Spinal cord (tissue), 10 donors: ENCODE results near the gene CT47C1. TPM values are rescaled to one million over a fixed set of nuclear protein-coding genes. Genes with fewer than 3 reads are reported as not detected.

Source experiments
- DNase-seq, 6 donors: peaks; one replicate each; pipeline versions ENCODE4 v3.0.0 to v3.0.0-alpha.2; 2013 to 2015; ENCODE audit warnings: low spot score in 6 of 6, low read depth in 4 of 6
- H3K27ac ChIP-seq: one replicate; pipeline ENCODE4 v1.5.1; 2013; ENCODE audit warnings: low read depth, low read length, control low read depth
- H3K27me3 ChIP-seq: one replicate; pipeline ENCODE4 v1.6.1; 2013; ENCODE audit warnings: low read length; ENCODE audit not compliant: control insufficient read depth, insufficient read depth
- H3K36me3 ChIP-seq: one replicate; pipeline ENCODE4 v1.6.1; 2013; ENCODE audit warnings: low read length; ENCODE audit not compliant: control insufficient read depth, insufficient read depth
- H3K4me1 ChIP-seq: one replicate; pipeline ENCODE4 v1.6.1; 2013; ENCODE audit warnings: low read length; ENCODE audit not compliant: control insufficient read depth, insufficient read depth
- H3K4me3 ChIP-seq: one replicate; pipeline ENCODE4 v1.5.1; 2013; ENCODE audit warnings: low read depth, low read length, control low read depth
- H3K9me3 ChIP-seq: one replicate; pipeline ENCODE4 v1.6.1; 2013; ENCODE audit warnings: low read length; ENCODE audit not compliant: control insufficient read depth, insufficient read depth
- WGBS: methylation state at CpG from one replicate; pipeline ENCODE4 v1.1.5; 2013; ENCODE audit warnings: missing lambda C conversion rate; ENCODE audit not compliant: insufficient coverage; 5-methylcytosine and 5-hydroxymethylcytosine counted together
- polyA plus RNA-seq, 2 donors: library from polyadenylated mRNA; unstranded; fragments of 120-200 nt; gene quantifications; one replicate each; pipeline ENCODE4 v1.2.1, GENCODE V29; 2013; ENCODE audit not compliant: insufficient read length in 2 of 2
- total RNA-seq, 2 donors: library from RNA; depleted of rRNA in 1 of 2; stranded (reverse); fragments of 120-200 nt in 1 of 2; fragments of >200 nt in 1 of 2; gene quantifications; one replicate each; pipeline versions ENCODE4 v1.2.3 to v1.2.4, GENCODE V29; 2013 to 2014
- donor health status: healthy.

CT47C1 gene
- total and polyA plus RNA-seq, 4 donors = not detected

DNA sequence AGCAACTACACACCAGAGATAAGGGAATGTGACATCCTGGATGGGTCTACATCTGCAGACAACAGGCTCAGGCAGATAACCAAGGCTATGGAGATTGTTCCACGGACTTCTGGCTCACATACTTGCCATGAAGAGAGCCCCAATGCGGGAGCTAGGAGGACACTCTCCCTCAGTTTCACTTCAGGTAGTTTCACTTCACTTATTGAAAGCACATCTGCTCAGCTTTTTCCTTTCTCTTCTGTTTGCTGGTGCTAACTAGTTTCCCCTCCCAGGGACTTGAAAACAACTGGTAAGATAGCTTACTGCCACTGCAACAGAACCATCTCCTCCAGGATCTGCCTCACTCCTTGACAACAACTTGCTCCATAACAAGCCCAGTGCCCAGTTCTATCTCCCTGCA, 1.4 kb upstream of the CT47C1 start:
- 71% methylated on average over 2 of the region's 2 CpGs for WGBS
- Histone ChIP-seq H3K27me3 (no peaks in the 10 kb centered on the region), H3K4me3 (no peak overlapping the region), H3K4me1 (no peaks in the 10 kb centered on the region), H3K9me3 (no peaks in the 10 kb centered on the region), H3K36me3 (no peaks in the 10 kb centered on the region), H3K27ac (no peak overlapping the region)
- no peak for DNase-seq

DNA sequence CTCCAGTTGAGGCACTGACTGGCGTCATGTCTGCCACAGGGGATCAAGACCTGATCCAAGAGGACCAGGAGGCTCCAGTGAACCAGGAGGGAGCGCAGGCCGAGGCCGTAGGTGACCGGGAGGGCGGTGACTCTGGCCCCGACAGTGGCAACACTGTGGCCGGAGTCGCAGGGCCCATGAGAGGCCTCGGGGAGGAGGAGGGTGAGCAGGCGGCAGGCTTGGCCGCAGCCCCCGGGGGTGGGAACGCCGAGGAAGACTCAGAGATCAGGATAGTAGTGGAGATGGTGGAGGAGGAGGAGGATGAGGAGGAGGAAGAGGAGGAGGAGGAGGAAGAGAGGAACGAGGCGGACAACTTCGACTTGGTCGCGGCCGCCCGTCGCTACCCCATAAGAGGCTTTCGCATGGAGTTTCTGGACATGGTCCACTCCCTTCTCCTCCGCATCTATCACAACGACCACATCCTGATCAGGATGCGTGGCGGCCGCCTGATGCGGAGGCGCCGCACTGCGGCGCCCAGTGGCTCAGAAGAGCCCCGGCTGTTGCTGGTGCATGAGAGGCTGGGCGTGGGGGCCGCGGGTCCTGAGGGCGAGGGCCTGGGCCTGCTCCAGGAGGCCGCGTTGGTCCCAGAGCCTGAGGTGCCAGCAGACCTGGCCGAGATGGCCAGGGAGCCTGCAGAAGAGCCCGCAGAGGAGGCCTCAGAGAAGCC, 560 bp downstream of the CT47C1 start:
- WGBS = 87% methylated on average over 42 of the region's 43 CpGs
- no peak for DNase-seq
- Histone ChIP-seq H3K4me3 (no peak overlapping the region), H3K27me3 (no peaks in the 10 kb centered on the region), H3K36me3 (no peaks in the 10 kb centered on the region), H3K4me1 (no peaks in the 10 kb centered on the region), H3K9me3 (no peaks in the 10 kb centered on the region), H3K27ac (no peak overlapping the region)

DNA sequence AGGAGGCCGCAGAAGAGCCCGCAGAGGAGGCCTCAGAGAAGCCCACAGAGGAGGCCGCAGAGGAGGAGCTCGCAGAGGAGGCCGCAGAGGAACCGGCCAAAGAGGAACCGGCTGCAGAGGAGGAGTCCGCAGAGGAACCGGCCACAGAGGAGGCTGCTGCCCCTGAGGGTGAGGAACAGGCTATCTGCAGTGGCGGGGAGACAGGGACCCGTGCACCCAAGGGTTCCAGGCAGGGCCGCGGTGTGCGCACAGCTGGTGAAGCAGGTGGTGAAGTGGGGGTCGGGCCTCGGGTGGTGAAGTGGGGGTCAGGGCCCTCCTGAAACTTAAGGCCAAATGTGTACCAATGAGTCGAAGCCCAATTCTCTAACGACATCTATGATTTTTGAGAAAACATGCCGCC, 1.1 kb downstream of the CT47C1 start:
- H3K27ac ChIP-seq = no peak overlapping the region
- H3K9me3 ChIP-seq = no peaks in the 10 kb centered on the region
- no peaks in the 10 kb centered on the region for H3K36me3 ChIP-seq
- no peak overlapping the region for H3K4me3 ChIP-seq
- DNase-seq = no peak
- H3K27me3 ChIP-seq = no peaks in the 10 kb centered on the region
- no peaks in the 10 kb centered on the region for H3K4me1 ChIP-seq
- WGBS = 88% methylated on average over 13 of the region's 19 CpGs

DNA sequence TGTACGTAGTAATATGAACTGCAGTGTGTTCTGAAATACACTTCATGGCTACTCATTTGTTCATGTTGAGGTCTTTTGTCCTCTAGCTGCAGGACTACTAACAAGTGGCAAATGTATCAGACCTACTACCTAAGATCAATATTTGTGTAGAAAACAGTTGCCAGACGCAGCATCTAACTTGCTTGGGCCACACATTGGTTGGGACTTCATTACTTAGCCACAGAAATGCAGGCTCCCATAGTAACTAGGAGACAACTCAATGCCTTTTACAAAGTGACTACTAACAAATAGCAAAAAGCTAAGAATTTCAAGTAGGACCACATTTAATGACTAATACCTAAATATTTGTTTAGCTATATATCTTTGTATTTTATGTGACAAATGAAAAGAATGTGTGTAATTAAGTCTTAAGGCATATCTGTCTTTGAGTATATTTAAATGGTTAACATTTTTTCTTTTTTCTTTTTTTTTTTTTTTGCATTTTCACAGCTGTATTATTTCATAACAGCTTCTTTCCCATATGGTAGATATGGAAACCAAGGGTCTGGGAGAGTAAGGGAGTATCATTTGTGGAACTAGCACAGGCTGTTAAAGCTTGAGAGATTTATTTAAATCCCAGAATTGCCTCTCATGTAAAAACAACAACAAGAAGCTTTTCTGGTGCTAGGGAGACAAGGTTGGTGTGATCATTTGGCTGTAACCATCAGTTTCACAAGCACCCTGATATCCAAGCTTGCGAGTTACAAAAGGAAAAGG, 2.7 kb downstream of the CT47C1 start:
- no peak for DNase-seq
- Histone ChIP-seq H3K36me3 (no peaks in the 10 kb centered on the region), H3K4me1 (no peaks in the 10 kb centered on the region), H3K9me3 (no peaks in the 10 kb centered on the region), H3K4me3 (no peak overlapping the region), H3K27me3 (no peaks in the 10 kb centered on the region), H3K27ac (no peak overlapping the region)
- WGBS = no CpG with 5 or more reads among the region's 3 CpGs

DNA sequence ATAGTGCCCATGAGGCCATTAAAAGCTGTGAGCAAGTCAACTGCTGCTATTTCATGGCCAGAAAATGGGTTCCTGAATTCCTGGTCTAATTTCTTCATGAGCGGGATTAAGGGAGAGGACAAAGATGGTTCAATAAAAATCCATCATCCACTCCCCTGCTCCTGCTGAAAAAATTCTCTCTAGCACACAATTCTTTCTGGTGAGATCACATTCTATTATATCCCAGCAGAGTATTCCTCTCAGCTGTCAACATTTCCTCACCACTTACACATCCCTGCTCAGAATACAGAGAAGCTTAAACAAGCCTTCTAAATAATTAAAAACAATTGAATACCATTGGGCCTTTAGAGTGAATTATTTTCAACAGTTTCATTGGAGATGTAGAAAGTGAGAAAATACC, 9.5 kb downstream of the CT47C1 start:
- no peaks in the 10 kb centered on the region for H3K4me1 ChIP-seq
- no peak overlapping the region for H3K4me3 ChIP-seq
- no peak overlapping the region for H3K27ac ChIP-seq
- no peaks in the 10 kb centered on the region for H3K36me3 ChIP-seq
- no peaks in the 10 kb centered on the region for H3K9me3 ChIP-seq
- DNase-seq = peak in 1 of 6 donors; percentile 10
- no CpG with 5 or more reads among the region's 1 CpG for WGBS
- no peaks in the 10 kb centered on the region for H3K27me3 ChIP-seq

DNA sequence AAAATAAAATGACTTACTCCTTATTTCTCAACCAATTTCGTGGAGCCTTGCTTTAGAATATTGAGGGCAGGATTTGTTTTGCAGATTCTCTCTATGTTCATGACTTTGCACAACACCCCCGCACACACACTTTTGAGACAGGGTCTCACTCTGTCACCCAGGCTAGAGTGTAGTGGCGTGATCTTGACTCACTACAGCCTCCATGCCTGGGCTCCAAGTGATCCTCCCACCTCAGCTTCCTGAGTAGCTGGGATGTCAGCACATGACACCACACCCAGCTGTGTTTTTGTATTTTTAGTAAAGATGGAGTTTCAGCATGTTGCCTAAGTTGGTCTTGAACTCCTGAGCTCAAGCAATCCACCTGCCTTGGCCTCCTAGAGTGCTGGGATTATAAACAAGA, 12.0 kb downstream of the CT47C1 start:
- peaks cover 2% of the 10 kb centered on the region for H3K27me3 ChIP-seq
- H3K4me1 ChIP-seq = no peaks in the 10 kb centered on the region
- H3K27ac ChIP-seq = no peak overlapping the region
- no peaks in the 10 kb centered on the region for H3K9me3 ChIP-seq
- 80% methylated on average over 2 of the region's 3 CpGs for WGBS
- no peak overlapping the region for H3K4me3 ChIP-seq
- no peaks in the 10 kb centered on the region for H3K36me3 ChIP-seq
- DNase-seq = no peak

DNA sequence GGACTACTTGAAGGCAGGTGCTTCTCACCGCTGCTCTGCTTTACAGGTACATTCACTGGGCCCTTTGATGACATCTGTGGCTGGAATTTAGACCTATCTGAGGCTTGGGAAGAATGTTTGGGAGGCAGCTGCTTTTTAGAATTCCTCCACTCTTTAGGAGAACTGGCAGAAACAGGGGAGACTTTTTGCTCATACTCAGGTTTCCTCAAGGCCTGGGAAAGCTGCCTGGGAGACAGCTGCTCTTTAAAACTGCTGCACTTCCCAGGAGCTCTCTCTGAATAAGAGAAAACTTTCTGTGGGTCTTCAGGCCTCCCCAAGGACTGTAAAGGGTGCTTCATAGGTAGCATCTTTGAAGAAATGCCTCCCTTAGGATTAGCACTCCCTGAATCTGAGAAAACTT, 14.3 kb downstream of the CT47C1 start:
- 83% methylated on average over 1 of the region's 1 CpG for WGBS
- Histone ChIP-seq H3K36me3 (no peaks in the 10 kb centered on the region), H3K4me1 (no peaks in the 10 kb centered on the region), H3K27me3 (peaks cover 2% of the 10 kb centered on the region), H3K27ac (no peak overlapping the region), H3K9me3 (no peaks in the 10 kb centered on the region), H3K4me3 (no peak overlapping the region)
- DNase-seq = no peak

DNA sequence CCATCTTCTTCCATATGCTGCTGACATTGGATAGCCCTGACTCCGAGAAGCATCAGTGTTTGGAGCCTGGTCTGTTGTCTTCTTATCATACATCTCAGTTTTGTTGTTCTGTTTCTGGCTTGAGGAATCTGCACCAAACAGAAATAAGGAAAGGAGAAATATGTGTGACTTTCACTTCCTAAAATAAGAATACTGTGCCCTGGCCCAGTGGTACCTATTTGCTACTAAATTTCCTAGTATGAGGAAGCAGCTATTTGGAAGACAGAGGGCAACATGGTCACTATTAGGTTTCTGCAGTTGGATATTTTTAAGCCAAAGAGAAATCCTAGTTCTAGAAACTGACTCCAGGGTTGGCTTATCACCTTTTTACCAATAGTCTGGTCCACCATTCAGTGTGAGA, 16.8 kb downstream of the CT47C1 start:
- peaks cover 2% of the 10 kb centered on the region for H3K27me3 ChIP-seq

DNA sequence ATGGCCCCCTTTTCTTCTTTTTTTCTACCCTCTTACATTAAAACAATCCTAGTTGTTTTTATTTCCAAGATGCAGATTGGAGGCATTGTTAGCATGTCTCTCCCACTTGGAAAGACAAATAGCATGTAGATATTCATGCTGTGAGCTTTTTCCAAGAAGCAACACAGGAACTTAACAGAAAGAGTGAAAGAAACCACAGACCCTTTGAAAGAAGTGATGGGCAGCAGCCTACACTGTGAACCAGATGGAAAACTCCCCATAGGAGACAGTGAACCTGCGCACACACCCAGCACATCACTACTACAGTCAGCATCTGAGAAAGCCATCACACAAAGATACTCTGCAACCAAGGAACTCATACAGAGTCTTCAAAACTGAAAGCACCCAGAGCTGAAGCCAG, 17.8 kb downstream of the CT47C1 start:
- H3K27ac ChIP-seq = no peak overlapping the region
- 80% methylated on average over 1 of the region's 1 CpG for WGBS
- H3K4me1 ChIP-seq = no peaks in the 10 kb centered on the region
- no peaks in the 10 kb centered on the region for H3K36me3 ChIP-seq
- DNase-seq = no peak
- H3K4me3 ChIP-seq = no peak overlapping the region
- H3K27me3 ChIP-seq = peaks cover 2% of the 10 kb centered on the region
- no peaks in the 10 kb centered on the region for H3K9me3 ChIP-seq

More for the DNA sequence above, 16.8 kb downstream of the CT47C1 start:
- no CpG with 5 or more reads among the region's 1 CpG for WGBS
- Histone ChIP-seq H3K4me1 (no peaks in the 10 kb centered on the region), H3K36me3 (no peaks in the 10 kb centered on the region), H3K27ac (no peak overlapping the region), H3K4me3 (no peak overlapping the region), H3K9me3 (no peaks in the 10 kb centered on the region)
- DNase-seq = no peak
